Measurements from ENCODE around the gene LEPROT. TPM values are rescaled to one million over a fixed set of nuclear protein-coding genes. Genes with fewer than 3 reads are reported as not detected.
"Not testable (repeated sequence)": the region's sequence is repeated elsewhere in the genome, so short reads cannot be mapped to it uniquely, and the experiment has no call there.

The LEPROT gene
- total RNA-seq = 57.7 and 89.4 TPM in 2 replicates

- DNase-seq (ENCODE audit: low read depth) = no peak
- peak within 1 kb of the TSS; percentile 93 for H3K4me3 ChIP-seq (ENCODE audit: low read depth, low read length)
- no peak for TF ChIP-seq CTCF (IDR thresholded peaks at IDR 0.05; ENCODE audit: insufficient read depth, low read depth, low read length)
These were observed at the start of gene LEPROT, which contains the start of gene LEPR for GRCh38 chr1:65420590-65421350. Gene LEPROT (plus strand): TSS chr1:65420668. CDS start chr1:65420725, 57 bp downstream. Gene LEPR (plus strand): TSS chr1:65420668. CDS start chr1:65565566, 144,898 bp downstream.

- no peak for TF ChIP-seq CTCF (IDR thresholded peaks at IDR 0.05; ENCODE audit: insufficient read depth, low read depth, low read length)
- no peak overlapping the region for H3K4me3 ChIP-seq (ENCODE audit: low read depth, low read length)
- DNase-seq (ENCODE audit: low read depth) = no peak
These were observed 48.9 kb upstream of the LEPROT start for GRCh38 chr1:65371544-65371943.

DNA sequence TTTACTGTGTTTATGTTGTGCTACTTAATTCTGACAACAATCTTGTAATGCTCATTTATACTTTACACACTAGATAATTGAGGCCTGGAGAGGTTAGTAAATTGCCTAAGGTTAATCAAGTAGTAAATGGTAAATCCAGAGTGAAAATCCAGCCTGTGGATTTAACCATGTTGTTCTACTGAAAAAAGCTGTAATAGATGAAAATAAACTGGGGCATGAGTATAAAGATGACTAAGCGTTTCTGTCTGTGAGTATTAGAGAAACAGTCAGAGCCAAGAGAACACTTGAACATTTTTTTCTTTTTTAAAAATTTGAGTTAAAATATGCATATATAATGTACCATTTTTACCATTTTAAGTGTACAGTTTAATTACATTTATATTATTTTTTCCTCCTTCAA is 47.9 kb upstream of the LEPROT start:
- DNase-seq (ENCODE audit: low read depth) = no peak
- TF ChIP-seq CTCF (IDR thresholded peaks at IDR 0.05; ENCODE audit: insufficient read depth, low read depth, low read length) = no peak
- H3K4me3 ChIP-seq (ENCODE audit: low read depth, low read length) = no peak overlapping the region

- no peak overlapping the region for H3K4me3 ChIP-seq (ENCODE audit: low read depth, low read length)
- DNase-seq (ENCODE audit: low read depth) = no peak
- no peak for TF ChIP-seq CTCF (IDR thresholded peaks at IDR 0.05; ENCODE audit: insufficient read depth, low read depth, low read length)
These were observed 42.8 kb upstream of the LEPROT start for GRCh38 chr1:65377496-65378246.

GRCh38 chr1:65378247-65378946 is 42.1 kb upstream of the LEPROT start:
- TF ChIP-seq CTCF (IDR thresholded peaks at IDR 0.05; ENCODE audit: insufficient read depth, low read depth, low read length) = no peak
- DNase-seq (ENCODE audit: low read depth) = no peak
- H3K4me3 ChIP-seq (ENCODE audit: low read depth, low read length) = no peak overlapping the region

DNA sequence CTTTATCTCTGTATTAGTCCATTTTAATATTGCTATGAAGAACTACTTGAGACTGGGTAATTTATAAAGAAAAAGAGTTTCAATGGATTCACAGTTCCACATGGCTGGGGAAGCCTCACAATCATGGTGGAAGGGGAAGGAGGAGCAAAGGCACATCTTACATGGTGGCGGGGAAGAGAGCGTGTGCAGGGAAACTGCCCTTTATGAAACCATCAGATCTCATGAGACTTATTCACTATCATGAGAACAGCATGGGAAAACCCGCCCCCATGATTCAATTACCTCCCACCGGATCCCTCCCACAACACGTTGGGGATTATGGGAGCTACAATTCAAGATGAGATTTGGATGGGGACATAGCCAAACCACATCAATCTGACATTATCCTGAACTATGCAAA is 36.0 kb upstream of the LEPROT start:
- not testable (repeated sequence) for DNase-seq (ENCODE audit: low read depth); H3K4me3 ChIP-seq (ENCODE audit: low read depth, low read length)

DNA sequence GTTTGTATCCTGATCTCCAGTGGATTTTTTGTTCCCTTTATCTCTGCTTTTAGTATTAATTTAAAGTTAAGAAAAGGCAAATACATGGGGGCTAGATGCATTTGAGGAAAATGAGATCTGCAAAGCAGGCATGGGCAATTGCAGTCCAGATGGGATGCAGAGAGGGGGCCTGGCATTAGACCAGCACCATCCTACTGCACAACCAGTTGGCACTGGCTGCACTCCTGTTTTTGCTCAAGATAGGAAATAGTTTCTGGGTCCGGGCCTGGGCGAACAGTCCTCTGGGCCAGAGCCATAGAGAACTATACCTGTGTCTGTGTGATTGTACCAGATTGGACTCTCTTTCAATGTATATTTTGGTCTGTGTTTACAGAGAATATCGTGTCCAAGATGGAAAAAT is 34.0 kb upstream of the LEPROT start:
- no peak for TF ChIP-seq CTCF (IDR thresholded peaks at IDR 0.05; ENCODE audit: insufficient read depth, low read depth, low read length)
- DNase-seq (ENCODE audit: low read depth) = no peak
- H3K4me3 ChIP-seq (ENCODE audit: low read depth, low read length) = no peak overlapping the region

Measured in fibroblast of villous mesenchyme (primary cell).